HG02973 (cell line): Measurements from ENCODE around the gene SPOP.

Experiments used
- ATAC-seq: cut with Tn5 transposase; IDR thresholded peaks from one replicate; pipeline ENCODE4 v1.9.1; 2021; ENCODE audit warnings: moderate library complexity; ENCODE audit not compliant: unreplicated experiment

SPOP gene

GRCh38 chr17:49588726-49589576, 88.9 kb downstream of the SPOP start:
- ATAC-seq: no peak

GRCh38 chr17:49588312-49588711, 89.6 kb downstream of the SPOP start:
- no peak for ATAC-seq

DNA sequence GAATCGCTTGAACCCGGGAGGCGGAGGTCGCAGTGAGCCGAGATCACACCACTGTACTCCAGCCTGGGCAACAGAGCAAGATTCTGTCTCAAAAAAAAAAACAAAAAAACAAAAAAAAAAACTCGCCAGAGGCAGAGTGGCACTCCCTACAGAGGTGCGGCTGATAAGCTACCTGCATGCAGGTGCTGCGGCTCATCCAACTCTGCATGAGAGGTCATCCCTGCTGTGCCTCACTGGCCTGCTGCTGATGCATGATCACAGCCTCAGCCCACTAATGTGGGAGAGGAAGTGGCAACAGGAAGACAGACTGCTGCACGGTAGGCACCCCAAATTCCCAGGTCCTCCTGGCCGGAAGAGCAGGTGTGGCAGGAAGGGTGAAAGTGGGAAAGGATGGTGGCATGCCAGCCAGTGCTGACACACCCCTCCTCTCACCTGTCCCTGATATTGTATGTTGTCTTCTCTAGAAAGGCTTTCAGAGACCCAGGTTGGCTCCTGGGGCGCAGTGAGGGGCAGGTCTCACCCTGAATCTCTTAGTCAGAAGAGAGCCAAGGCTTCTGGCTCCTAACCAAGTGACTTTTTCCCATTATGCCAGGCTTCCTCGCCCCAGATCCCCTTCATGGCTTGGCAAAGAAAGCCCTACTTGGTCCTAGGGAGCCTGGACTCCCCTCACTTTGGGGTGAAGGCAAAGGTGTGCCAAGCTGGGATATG, 90.4 kb downstream of the SPOP start:
- no peak for ATAC-seq

DNA sequence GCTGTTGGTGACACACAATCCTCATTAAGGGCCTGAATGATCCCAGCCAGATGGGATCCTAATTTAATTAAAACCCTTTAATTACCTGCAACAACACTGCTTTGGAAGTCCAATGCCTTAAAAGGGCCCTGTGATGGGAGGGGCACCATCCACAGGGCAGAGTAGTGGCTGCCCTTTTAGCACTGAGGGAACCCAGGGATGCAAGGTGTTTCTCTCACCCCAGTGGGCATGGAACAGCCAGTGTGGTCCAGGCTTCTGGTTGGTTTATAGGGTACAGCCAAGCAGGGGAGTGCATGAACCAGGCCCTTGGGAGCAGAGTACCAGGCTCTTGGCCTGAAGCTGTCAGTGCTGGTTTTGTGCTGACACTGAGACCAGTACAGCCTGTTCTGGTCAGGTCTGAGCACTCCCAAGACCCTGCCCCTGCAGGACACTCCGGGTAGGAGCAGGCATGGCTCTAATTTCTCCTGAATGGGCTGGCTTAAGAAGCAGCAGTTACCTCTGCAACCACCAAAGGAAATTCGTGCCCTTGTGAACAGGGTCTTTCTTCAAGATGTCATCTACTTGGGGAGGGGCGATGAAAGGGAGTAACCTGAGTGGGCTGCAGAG, 92.4 kb downstream of the SPOP start:
- ATAC-seq: no peak

GRCh38 chr17:49583889-49584288, 94.0 kb downstream of the SPOP start:
- ATAC-seq: no peak

DNA sequence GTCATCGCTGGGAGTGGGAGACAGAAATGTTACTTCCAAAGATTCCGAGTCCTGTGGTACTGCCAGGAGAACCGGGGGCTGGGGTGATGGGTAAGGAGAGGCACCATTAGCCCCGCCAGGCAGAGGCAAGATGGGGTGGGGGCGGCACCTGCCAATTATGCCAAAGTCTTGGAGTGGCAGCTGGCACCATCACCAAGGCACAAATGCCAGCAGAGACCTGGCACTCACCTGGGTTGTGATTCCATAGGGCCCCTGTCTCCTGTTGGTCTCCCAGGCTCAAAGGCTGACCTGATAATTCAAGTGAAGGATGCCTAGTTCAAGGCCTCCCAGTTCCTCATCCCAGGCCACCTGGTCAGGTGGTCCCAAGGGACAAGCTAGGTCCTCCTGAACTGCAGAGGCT, 94.7 kb downstream of the SPOP start:
- no peak for ATAC-seq

DNA sequence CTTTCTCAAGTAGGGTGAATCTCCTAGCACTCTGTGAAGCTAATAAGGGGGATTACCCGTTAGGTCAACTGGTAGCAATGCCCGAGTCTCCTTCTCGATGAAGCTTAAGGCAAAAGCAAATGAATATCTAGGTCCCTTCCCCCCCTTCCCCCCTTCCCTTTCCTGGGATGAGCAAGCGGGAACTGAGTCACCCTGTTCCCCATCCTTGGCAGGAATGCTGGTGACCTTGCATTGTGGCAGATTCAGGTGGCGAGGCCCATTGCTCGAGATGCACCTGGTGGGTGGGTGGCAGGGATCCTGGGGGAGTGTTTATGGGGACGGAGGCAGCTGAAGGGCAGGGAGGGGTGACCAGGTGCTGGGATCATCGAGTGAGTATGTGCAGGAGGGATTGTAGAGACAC, 95.1 kb downstream of the SPOP start:
- no peak for ATAC-seq

GRCh38 chr17:49582055-49582722, 95.7 kb downstream of the SPOP start:
- ATAC-seq: no peak

- no peak for ATAC-seq
Observed at GRCh38 chr17:49581648-49581998, 96.3 kb downstream of the SPOP start.

GRCh38 chr17:49580981-49581647, 96.8 kb downstream of the SPOP start:
- ATAC-seq: no peak

DNA sequence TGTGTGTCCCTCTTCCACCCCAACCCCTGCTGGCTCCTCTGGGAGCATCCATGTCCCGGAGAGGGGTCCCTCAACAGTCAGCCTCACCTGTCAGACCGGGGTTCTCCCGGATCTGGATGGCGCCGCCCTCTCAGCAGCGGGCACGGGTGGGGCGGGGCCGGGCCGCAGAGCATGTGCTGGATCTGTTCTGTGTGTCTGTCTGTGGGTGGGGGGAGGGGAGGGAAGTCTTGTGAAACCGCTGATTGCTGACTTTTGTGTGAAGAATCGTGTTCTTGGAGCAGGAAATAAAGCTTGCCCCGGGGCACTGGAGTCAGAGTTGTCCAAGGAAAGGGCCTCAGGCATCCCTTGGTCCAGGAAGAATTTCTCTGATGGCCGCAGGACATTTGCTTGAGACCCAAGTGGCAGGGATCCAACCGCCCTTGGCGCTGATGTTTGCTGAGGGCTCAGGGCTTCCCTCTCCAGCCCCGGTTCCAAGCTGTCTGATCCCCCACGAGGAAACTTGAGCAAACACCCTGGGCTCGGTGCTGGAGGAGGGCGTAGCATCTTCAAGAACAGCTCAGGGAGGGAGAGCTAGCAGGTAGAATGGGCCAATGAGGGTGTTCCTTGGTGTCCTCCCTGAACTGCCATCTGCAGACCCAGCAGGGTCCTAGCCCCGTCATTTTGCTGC, 97.7 kb downstream of the SPOP start:
- ATAC-seq: no peak

DNA sequence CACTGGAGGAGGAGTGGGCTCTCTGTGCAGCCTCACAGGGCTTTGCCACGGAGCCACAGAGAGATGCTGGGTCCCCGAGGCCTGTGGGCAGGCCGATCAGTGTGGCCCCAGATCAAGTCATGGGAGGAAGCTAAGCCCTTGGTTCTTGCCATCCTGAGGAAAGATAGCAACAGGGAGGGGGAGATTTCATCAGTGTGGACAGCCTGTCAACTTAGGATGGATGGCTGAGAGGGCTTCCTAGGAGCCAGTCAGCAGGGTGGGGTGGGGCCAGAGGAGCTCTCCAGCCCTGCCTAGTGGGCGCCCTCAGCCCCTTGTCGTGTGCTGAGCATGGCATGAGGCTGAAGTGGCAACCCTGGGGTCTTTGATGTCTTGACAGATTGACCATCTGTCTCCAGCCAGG, 98.4 kb downstream of the SPOP start:
- ATAC-seq: no peak

DNA sequence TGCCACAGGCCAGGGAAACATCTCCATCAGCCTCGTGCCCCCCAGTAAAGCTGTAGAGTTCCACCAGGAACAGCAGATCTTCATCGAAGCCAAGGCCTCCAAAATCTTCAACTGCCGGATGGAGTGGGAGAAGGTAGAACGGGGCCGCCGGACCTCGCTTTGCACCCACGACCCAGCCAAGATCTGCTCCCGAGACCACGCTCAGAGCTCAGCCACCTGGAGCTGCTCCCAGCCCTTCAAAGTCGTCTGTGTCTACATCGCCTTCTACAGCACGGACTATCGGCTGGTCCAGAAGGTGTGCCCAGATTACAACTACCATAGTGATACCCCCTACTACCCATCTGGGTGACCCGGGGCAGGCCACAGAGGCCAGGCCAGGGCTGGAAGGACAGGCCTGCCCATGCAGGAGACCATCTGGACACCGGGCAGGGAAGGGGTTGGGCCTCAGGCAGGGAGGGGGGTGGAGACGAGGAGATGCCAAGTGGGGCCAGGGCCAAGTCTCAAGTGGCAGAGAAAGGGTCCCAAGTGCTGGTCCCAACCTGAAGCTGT, 98.9 kb downstream of the SPOP start:
- ATAC-seq: no peak

DNA sequence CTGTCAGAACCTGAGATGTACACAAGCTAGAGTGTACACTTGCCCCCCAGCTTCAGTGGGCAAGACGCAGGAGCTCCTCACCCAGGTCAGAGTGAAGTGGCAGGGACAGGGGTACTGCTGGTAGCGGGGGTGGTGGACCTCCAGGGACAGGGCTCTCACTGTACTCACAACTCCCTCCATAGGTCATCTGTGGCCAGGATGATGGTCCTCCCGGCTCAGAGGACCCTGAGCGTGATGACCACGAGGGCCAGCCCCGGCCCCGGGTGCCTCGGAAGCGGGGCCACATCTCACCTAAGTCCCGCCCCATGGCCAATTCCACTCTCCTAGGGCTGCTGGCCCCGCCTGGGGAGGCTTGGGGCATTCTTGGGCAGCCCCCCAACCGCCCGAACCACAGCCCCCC, 99.5 kb downstream of the SPOP start:
- ATAC-seq: no peak

GRCh38 chr17:49577963-49578362, 99.9 kb downstream of the SPOP start:
- no peak for ATAC-seq

DNA sequence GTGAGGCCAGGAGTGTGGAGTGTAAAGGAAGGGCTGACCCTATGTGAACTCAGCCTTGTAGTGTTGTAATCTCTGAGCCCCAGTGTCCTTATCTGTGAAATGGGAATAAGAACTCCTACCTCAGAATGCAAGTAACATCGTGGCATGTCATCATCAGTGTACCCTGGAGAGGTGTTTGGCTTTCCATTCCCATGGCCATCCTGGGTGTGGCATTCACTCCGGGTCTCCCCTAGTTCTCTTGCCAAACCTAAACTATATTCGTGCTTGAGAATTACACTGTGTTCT, 100.3 kb downstream of the SPOP start:
- no peak for ATAC-seq

GRCh38 chr17:49576917-49577649, 100.8 kb downstream of the SPOP start:
- ATAC-seq: no peak

- ATAC-seq: no peak
Observed at GRCh38 chr17:49576088-49576916, 101.6 kb downstream of the SPOP start.

- ATAC-seq: no peak
Observed at GRCh38 chr17:49575679-49576087, 102.2 kb downstream of the SPOP start, which contains the start of gene NXPH3. TSS of gene NXPH3 (plus strand) at chr17:49575871. CDS start at chr17:49576220, 349 bp downstream.
